Activated CD8-positive, alpha-beta memory T cell treated with anti-CD3 and anti-CD28 coated beads, Interleukin-2, amount 50 U/mL, for 1 hour (primary cell): ENCODE results near the gene SLC13A3.
A peak's percentile ranks its signal among the peaks of the same experiment; 100 is the strongest.

Experiments
- DNase-seq: peaks from one replicate; pipeline ENCODE4 v3.0.0-alpha.2; 2020; ENCODE audit errors: extremely low read depth

The SLC13A3 gene

GRCh38 chr20:46651091-46651962, at the start of gene SLC13A3:
SLC13A3 (minus strand) TSS chr20:46651459; CDS start chr20:46651421, 38 bp downstream.
- DNase-seq: no peak

- no peak for DNase-seq
These were observed 49.8 kb upstream of the SLC13A3 start for GRCh38 chr20:46701057-46701456.

- DNase-seq: no peak
These were observed 49.2 kb upstream of the SLC13A3 start for GRCh38 chr20:46700481-46700880.

- no peak for DNase-seq
These were observed 48.5 kb upstream of the SLC13A3 start for GRCh38 chr20:46699651-46700359.

- DNase-seq: no peak
These were observed 47.5 kb upstream of the SLC13A3 start for GRCh38 chr20:46698788-46699187.

GRCh38 chr20:46696791-46697279, 45.6 kb upstream of the SLC13A3 start:
- DNase-seq: no peak

- DNase-seq: no peak
These were observed 44.6 kb upstream of the SLC13A3 start for GRCh38 chr20:46695892-46696291.

- DNase-seq: no peak
These were observed 43.2 kb upstream of the SLC13A3 start for GRCh38 chr20:46694484-46694883.

- no peak for DNase-seq
These were observed 39.9 kb upstream of the SLC13A3 start for GRCh38 chr20:46691196-46691595.

GRCh38 chr20:46690219-46691106, 39.2 kb upstream of the SLC13A3 start:
- no peak for DNase-seq

GRCh38 chr20:46689754-46690085, 38.5 kb upstream of the SLC13A3 start:
- DNase-seq: no peak

- peak; percentile 84 for DNase-seq
These were observed 38.0 kb upstream of the SLC13A3 start, which contains the start of gene TP53RK for GRCh38 chr20:46689082-46689753. TP53RK (minus strand) TSS chr20:46689444; CDS start chr20:46689414, 30 bp downstream.

- no peak for DNase-seq
These were observed 37.2 kb upstream of the SLC13A3 start for GRCh38 chr20:46688151-46689081.

GRCh38 chr20:46683939-46684750, 32.9 kb upstream of the SLC13A3 start:
- no peak for DNase-seq

GRCh38 chr20:46683668-46683938, 32.3 kb upstream of the SLC13A3 start:
- DNase-seq: no peak

GRCh38 chr20:46683011-46683667, 31.9 kb upstream of the SLC13A3 start:
- DNase-seq: no peak

- no peak for DNase-seq
These were observed 31.0 kb upstream of the SLC13A3 start for GRCh38 chr20:46682063-46682821.
